ENCODE results near the gene ZNF33B. TPM values are rescaled to one million over a fixed set of nuclear protein-coding genes. Genes with fewer than 3 reads are reported as not detected.
"Not testable (repeated sequence)": the region's sequence is repeated elsewhere in the genome, so short reads cannot be mapped to it uniquely, and the experiment has no call there.

ZNF33B gene
- total and polyA plus RNA-seq, 9 of the 15 experiments (the other 6 are each of a cell fraction or from before 2014, with no cell fraction given) = 6.9 to 23.9 (median 15.4) TPM

DNA sequence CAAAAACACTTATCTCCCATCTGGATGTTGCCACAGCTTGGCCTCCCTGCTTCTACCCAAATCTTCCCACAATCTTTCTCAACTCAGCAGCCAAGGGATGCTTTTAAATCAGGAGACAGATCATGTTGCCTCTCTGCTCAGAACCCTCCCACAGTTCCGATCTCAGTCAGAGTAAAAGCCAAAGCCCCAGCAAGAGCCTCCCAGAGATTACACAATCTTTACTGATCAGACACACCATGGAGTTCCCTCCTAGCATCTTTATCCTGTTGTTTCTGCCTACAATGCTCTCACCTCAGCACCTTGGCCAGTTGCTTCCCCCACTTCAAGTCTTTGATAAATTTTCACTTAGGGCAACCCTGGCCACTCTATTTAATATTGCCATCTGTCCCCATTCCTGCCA, 41.9 kb upstream of the ZNF33B start (continued):
- 0 out of 2 replicates have a peak, but pooled peaks have one; percentile 28 for TF ChIP-seq REST (IDR thresholded peaks at IDR 0.05; ENCODE audit: borderline replicate concordance)
- TF ChIP-seq REST (CRISPR knock-in tag; IDR thresholded peaks at IDR 0.05; ENCODE audit: low read depth) = no peak
- 0 out of 4 replicates have a peak, but pooled peaks of 1 of the 2 experiments have one; percentile 4 for TF ChIP-seq RCOR1 (IDR thresholded peaks at IDR 0.05; ENCODE audit: borderline replicate concordance in 1 of 2, low read depth in 2 of 2, low read length in 2 of 2)
- TF ChIP-seq, protein P1, sequence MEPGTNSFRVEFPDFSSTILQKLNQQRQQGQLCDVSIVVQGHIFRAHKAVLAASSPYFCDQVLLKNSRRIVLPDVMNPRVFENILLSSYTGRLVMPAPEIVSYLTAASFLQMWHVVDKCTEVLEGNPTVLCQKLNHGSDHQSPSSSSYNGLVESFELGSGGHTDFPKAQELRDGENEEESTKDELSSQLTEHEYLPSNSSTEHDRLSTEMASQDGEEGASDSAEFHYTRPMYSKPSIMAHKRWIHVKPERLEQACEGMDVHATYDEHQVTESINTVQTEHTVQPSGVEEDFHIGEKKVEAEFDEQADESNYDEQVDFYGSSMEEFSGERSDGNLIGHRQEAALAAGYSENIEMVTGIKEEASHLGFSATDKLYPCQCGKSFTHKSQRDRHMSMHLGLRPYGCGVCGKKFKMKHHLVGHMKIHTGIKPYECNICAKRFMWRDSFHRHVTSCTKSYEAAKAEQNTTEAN (CRISPR knock-in tag; IDR thresholded peaks at IDR 0.05) = no peak
- 0 out of 4 replicates have a peak, but pooled peaks of 1 of the 2 experiments have one; percentile 8 for TF ChIP-seq TRIM24 (IDR thresholded peaks at IDR 0.05)
- TF ChIP-seq ZNF696 (CRISPR knock-in tag; conservative IDR thresholded peaks at IDR 0.05) = no peak
- no peak for TF ChIP-seq MCM3 (IDR thresholded peaks at IDR 0.05)
- no peak for TF ChIP-seq NR2F6 (CRISPR knock-in tag; IDR thresholded peaks at IDR 0.05)
- TF ChIP-seq HIVEP1 (CRISPR knock-in tag; IDR thresholded peaks at IDR 0.05) = no peak
- TF ChIP-seq KLF10 (CRISPR knock-in tag; IDR thresholded peaks at IDR 0.05) = no peak
- TF ChIP-seq ELF2 (CRISPR knock-in tag; IDR thresholded peaks at IDR 0.05) = no peak

- POLR2A ChIA-PET; DNase-seq (ENCODE audit: extremely low read depth in 1 of 4, low spot score in 3 of 4); in situ Hi-C loops (cut with MboI); H3K9ac ChIP-seq (ENCODE audit: insufficient read depth in 1 of 2, low read depth in 2 of 2, low read length in 2 of 2); FAIRE-seq; H3K27me3 ChIP-seq (ENCODE audit: control insufficient read depth in 2 of 2, insufficient read depth in 2 of 2, low read length in 2 of 2); H3K9me3 ChIP-seq (replicated peaks; ENCODE audit: control insufficient read depth, insufficient read depth, low read depth, low read length); ATAC-seq; H3K79me2 ChIP-seq (ENCODE audit: control insufficient read depth, insufficient read depth, low read length); H3K4me3 ChIP-seq; H4K20me1 ChIP-seq (replicated peaks; ENCODE audit: control insufficient read depth, insufficient read depth, low read length); H3K9me1 ChIP-seq (ENCODE audit: control insufficient read depth, insufficient read depth, low read length); H3K4me2 ChIP-seq (ENCODE audit: insufficient read depth, low read length); CTCF ChIA-PET (ENCODE audit: low intra/inter-chr PET ratio); H3K27ac ChIP-seq (ENCODE audit: extremely low read depth, low read depth, low read length); H3K4me1 ChIP-seq (replicated peaks in 1 of 2; ENCODE audit: control insufficient read depth in 2 of 2, insufficient read depth in 2 of 2, low read length in 2 of 2); BruUV-seq (replicated peaks); intact Hi-C loops (cut with micrococcal nuclease); H3K36me3 ChIP-seq (ENCODE audit: control insufficient read depth, insufficient read depth, low read length): not testable (repeated sequence)
- H2AFZ ChIP-seq (ENCODE audit: low read depth, low read length) = peak overlapping the region; percentile 26; the same call in 1 of the 2 replicates
- 51% methylated on average over 20 of the region's 24 CpGs for WGBS (ENCODE audit: insufficient coverage, low coverage, missing lambda C conversion rate)
Measured at GRCh38 chr10:42665181-42665979, 27.0 kb upstream of the ZNF33B start.
